K562 (cell line): ENCODE data around the gene SPAG7. TPM values are rescaled to one million over a fixed set of nuclear protein-coding genes. Genes with fewer than 3 reads are reported as not detected.

Experiments used
- ATAC-seq: fragments of 200-7000 bp; cut with Tn5 transposase; 3 replicates; pipeline ENCODE4 v1.9.1; 2020; ENCODE audit warnings: moderate library complexity
- BruUV-seq: library from RNA; stranded (reverse); fragments of 400-500 nt; replicated peaks from 2 replicates; lab custom pipeline; 2021; lab: Mats Ljungman, UMichigan
- CTCF ChIA-PET: fragments of 300-600 bp; formaldehyde crosslinking; extraction: SDS; loops from one replicate; lab custom pipeline; 2021; ENCODE audit warnings: low intra/inter-chr PET ratio; lab: Yijun Ruan, JAX
- POLR2A ChIA-PET: fragments of 300-600, 350-650 bp; sonication (Branson Sonifier 250); formaldehyde crosslinking; extraction: SDS; loops from one replicate; lab custom pipeline; 2021; ENCODE audit warnings: antibody characterized with exemption, inconsistent platforms; lab: Yijun Ruan, JAX
- DNase-seq, 4 experiments: peaks; one replicate each; pipeline versions ENCODE4 v3.0.0 to v3.0.0-alpha.2; 2011 to 2018; ENCODE audit warnings: low spot score in 3 of 4, mixed read lengths in 3 of 4; ENCODE audit errors: extremely low read depth in 1 of 4
- FAIRE-seq: peaks from 2 replicates; lab custom pipeline; 2011; peaks lifted over from hg19 to GRCh38; lab: Jason Lieb, UNC
- H2AFZ ChIP-seq: 2 replicates; pipeline ENCODE4 v1.6.0; 2011; ENCODE audit warnings: low read depth, low read length, control low read depth, inconsistent platforms
- H3K27ac ChIP-seq: fragments of 200-600 bp; 3 replicates; pipeline ENCODE4 v1.8.0; 2011; ENCODE audit warnings: low read depth, mild to moderate bottlenecking, control low read depth, inconsistent platforms, low read length, moderate library complexity, mixed read lengths; ENCODE audit errors: extremely low read depth
- H3K27me3 ChIP-seq, 2 experiments: fragments of 300-600 bp in 1 of 2; 2 replicates in 1 of 2; 3 replicates in 1 of 2; pipeline versions ENCODE4 v1.6.0 to v1.8.0; 2011; ENCODE audit warnings: inconsistent platforms in 2 of 2, low read length in 2 of 2, mild to moderate bottlenecking in 1 of 2, mixed read lengths in 1 of 2, moderate library complexity in 1 of 2; ENCODE audit not compliant: control insufficient read depth in 2 of 2, insufficient read depth in 2 of 2
- H3K36me3 ChIP-seq: fragments of 300-600 bp; 3 replicates; pipeline ENCODE4 v1.8.0; 2011; ENCODE audit warnings: mild to moderate bottlenecking, low read length, inconsistent platforms; ENCODE audit not compliant: control insufficient read depth, insufficient read depth
- H3K4me1 ChIP-seq, 2 experiments: fragments of 200-600 bp in 1 of 2; replicated peaks in 1 of 2; 2 replicates in 1 of 2; 3 replicates in 1 of 2; pipeline versions ENCODE4 v1.5.1 to v1.8.0; 2011; ENCODE audit warnings: inconsistent platforms in 2 of 2, low read length in 2 of 2, mild to moderate bottlenecking in 1 of 2, mixed read lengths in 1 of 2, moderate library complexity in 1 of 2; ENCODE audit not compliant: control insufficient read depth in 2 of 2, insufficient read depth in 2 of 2
- H3K4me2 ChIP-seq: 2 replicates; pipeline ENCODE4 v1.6.1; 2011; ENCODE audit warnings: low read length, control low read depth, inconsistent platforms, mixed read lengths; ENCODE audit not compliant: insufficient read depth
- H3K4me3 ChIP-seq: fragments of 200-600 bp; sonication (generic), shearing (Covaris generic); 2 replicates; pipeline ENCODE4 v1.5.1; 2016; ENCODE audit warnings: control low read depth, inconsistent platforms
- H3K79me2 ChIP-seq: fragments of 200-600 bp; 3 replicates; pipeline ENCODE4 v1.8.0; 2011; ENCODE audit warnings: low read length, inconsistent platforms; ENCODE audit not compliant: control insufficient read depth, insufficient read depth
- H3K9ac ChIP-seq, 2 experiments: 2 replicates each; pipeline versions ENCODE4 v1.6.0 to v1.6.1; 2011; ENCODE audit warnings: low read depth in 2 of 2, low read length in 2 of 2, control low read depth in 1 of 2, inconsistent platforms in 1 of 2, mild to moderate bottlenecking in 1 of 2, mixed read lengths in 1 of 2; ENCODE audit not compliant: insufficient read depth in 1 of 2
- H3K9me1 ChIP-seq: one replicate; pipeline ENCODE4 v1.6.0; 2011; ENCODE audit warnings: inconsistent platforms, mild to moderate bottlenecking, low read length, moderate library complexity; ENCODE audit not compliant: control insufficient read depth, insufficient read depth
- H3K9me3 ChIP-seq: replicated peaks from 2 replicates; pipeline ENCODE4 v1.5.1; 2011; ENCODE audit warnings: low read depth, low read length, inconsistent platforms; ENCODE audit not compliant: control insufficient read depth, insufficient read depth
- H4K20me1 ChIP-seq: replicated peaks from 2 replicates; pipeline ENCODE4 v1.6.1; 2011; ENCODE audit warnings: low read length, inconsistent platforms, mixed read lengths; ENCODE audit not compliant: control insufficient read depth, insufficient read depth
- KDM1A ChIP-seq, 2 experiments: fragments of 450-650 bp; IDR thresholded peaks; 2 replicates each; pipeline ENCODE4 v1.6.1; 2016; ENCODE audit warnings: mild to moderate bottlenecking in 2 of 2
- RUNX1 ChIP-seq: sonication (generic); IDR thresholded peaks from 2 replicates; pipeline ENCODE4 v1.6.1; 2016; ENCODE audit warnings: antibody characterized with exemption, low read depth
- WGBS: fragments of 100-300 bp; shearing (Covaris generic); methylation state at CpG from one replicate; pipeline ENCODE4 v1.1.6; 2016; ENCODE audit warnings: low coverage, mixed read lengths; ENCODE audit not compliant: insufficient coverage; ENCODE audit errors: missing lambda C conversion rate; 5-methylcytosine and 5-hydroxymethylcytosine counted together
- in situ Hi-C: fragments of 300-500 bp; cut with MboI; formaldehyde crosslinking; loops from 4 replicates; pipeline ENCODE4 v1.15.0; 2018; ENCODE audit warnings: inconsistent platforms, mixed read lengths
- intact Hi-C: fragments of 100-400 bp; cut with micrococcal nuclease; formaldehyde crosslinking; loops from 2 replicates; pipeline ENCODE4 v1.14.2; 2022
- polyA plus RNA-seq, 8 experiments: library from polyadenylated mRNA; depleted of rRNA in 4 of 8; stranded (reverse) in 5 of 8; unstranded in 3 of 8; fragments of >200 nt; fragmentation: Nextera tagmentation in 2 of 8; fragmentation: Illumina TruSeq in 1 of 8; extraction: Ambion mirVana in 2 of 8; extraction: Trizol in 1 of 8; gene quantifications; 2 replicates each; pipeline versions ENCODE4 v1.2.1 to v1.2.3, GENCODE V29; 2011 to 2014; ENCODE audit warnings: inconsistent platforms in 1 of 8, missing spikeins in 1 of 8
- total RNA-seq, 7 experiments: library from RNA; depleted of rRNA in 6 of 7; stranded (reverse); fragments of >200 nt in 6 of 7; fragmentation: Illumina TruSeq in 2 of 7; extraction: Trizol in 2 of 7; gene quantifications; 2 replicates each; pipeline versions ENCODE4 v1.2.1 to v1.2.3, GENCODE V29; 2011 to 2021; ENCODE audit warnings: low replicate concordance in 1 of 7

The SPAG7 gene
- total and polyA plus RNA-seq, 9 of the 15 experiments (the other 6 are each of a cell fraction or from before 2014, with no cell fraction given): 5.6 to 53.5 (median 36.3) TPM

GRCh38 chr17:4937553-4937952 lies 30.1 kb downstream of the SPAG7 start:
- no peak for ATAC-seq
- Histone ChIP-seq H3K36me3 (peaks cover 38% of the 10 kb centered on the region), H3K4me3 (no peak overlapping the region), H3K9me3 (no peaks in the 10 kb centered on the region), H4K20me1 (no peaks in the 10 kb centered on the region), H3K9me1 (no peaks in the 10 kb centered on the region), H3K79me2 (peaks cover 41% of the 10 kb centered on the region), H3K4me1 (peaks cover 13 to 34% of the 10 kb centered on the region in 2 experiments; a peak in 4 of 5 replicates), H3K4me2 (no peak overlapping the region), H3K27me3 (no peaks in the 10 kb centered on the region), H2AFZ (no peak overlapping the region), H3K9ac (peak overlapping the region in 1 of 2 experiments; percentile 98; a peak in 2 of 4 replicates), H3K27ac (no peak overlapping the region)
- no peak for TF ChIP-seq KDM1A (IDR thresholded peaks at IDR 0.05)
- in situ Hi-C loops: no loop called here
- intact Hi-C loops: no loop called here
- ChIA-PET CTCF (no interaction called here), POLR2A (interaction anchor here (1.8 kb wide), 1 partner anchor 30 kb away, joined by 4 read pairs; the partner anchor contains the start of gene SPAG7)
- no TSS peak for BruUV-seq
- WGBS: no CpG with 5 or more reads among the region's 16 CpGs
- no peak for FAIRE-seq
- no peak for DNase-seq

- FAIRE-seq: no peak
- no peaks in the 10 kb centered on the region for H3K9me1 ChIP-seq
- H2AFZ ChIP-seq: no peak overlapping the region
- 68% methylated on average over 3 of the region's 3 CpGs for WGBS
- no peak overlapping the region for H3K4me3 ChIP-seq
- no peak overlapping the region for H3K4me2 ChIP-seq
- TF ChIP-seq RUNX1: no peak
- peak overlapping the region in 1 of 2 experiments; percentile 68; a peak in 2 of 4 replicates for H3K9ac ChIP-seq
- POLR2A ChIA-PET: interaction anchor here (0.6 to 1.8 kb wide), 2 partner anchors 25 to 31 kb away, joined by 3 to 4 read pairs; partner anchors contain the start of gene SPAG7
- in situ Hi-C loops (no loop called here), intact Hi-C loops (no loop called here)
- CTCF ChIA-PET: no interaction called here
- peaks cover 30% of the 10 kb centered on the region for H3K79me2 ChIP-seq
- H3K27me3 ChIP-seq: no peaks in the 10 kb centered on the region
- peaks cover 27% of the 10 kb centered on the region for H3K36me3 ChIP-seq
- H3K4me1 ChIP-seq: peaks cover 10 to 34% of the 10 kb centered on the region in 2 experiments; a peak in 4 of 5 replicates
- H4K20me1 ChIP-seq: no peaks in the 10 kb centered on the region
- ATAC-seq: no peak
- no TSS peak for BruUV-seq
- no peak overlapping the region for H3K27ac ChIP-seq
- DNase-seq: no peak
- no peaks in the 10 kb centered on the region for H3K9me3 ChIP-seq
Measured at GRCh38 chr17:4936436-4936835, 31.2 kb downstream of the SPAG7 start.
